ENCODE measurements around the gene FNIP1.
A peak's percentile ranks its signal among the peaks of the same experiment; 100 is the strongest.
"Not testable (repeated sequence)": the region's sequence is repeated elsewhere in the genome, so short reads cannot be mapped to it uniquely, and the experiment has no call there.

FNIP1 gene

DNA sequence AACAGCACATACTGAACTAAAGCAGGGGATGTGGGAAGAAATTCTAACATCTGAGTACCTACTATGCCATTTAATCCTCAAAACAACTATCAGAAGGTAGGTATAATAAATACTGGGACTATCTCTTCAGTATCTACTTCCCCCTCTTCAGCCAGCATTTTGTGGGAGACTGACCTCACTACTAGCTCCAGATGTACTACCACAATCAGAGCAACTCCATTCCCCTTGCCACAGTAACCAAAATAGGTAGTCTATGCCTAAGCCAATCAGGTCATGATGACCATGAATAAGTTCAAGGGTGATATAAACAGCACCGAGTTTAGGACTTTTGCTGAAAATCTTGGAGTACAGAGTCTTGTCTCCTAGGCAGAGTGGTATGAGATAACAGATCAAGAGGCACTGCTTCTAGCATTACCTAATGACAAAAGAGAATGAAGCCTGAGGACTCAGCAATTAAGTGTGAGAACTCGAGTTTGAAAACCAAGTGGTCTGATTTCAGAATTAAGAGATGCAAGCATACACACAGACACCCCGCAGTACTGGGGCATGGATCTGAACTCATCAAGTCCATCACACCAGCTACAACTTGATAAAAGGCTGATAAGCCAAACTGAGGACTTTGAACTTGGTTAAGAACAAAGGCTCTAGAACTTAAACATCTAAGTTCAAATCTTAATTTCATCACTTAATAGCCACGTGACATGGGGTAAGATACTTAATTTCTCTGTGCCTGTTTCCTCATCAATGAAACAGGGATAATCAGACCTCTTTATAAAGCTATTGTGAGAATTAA lies 9.7 kb downstream of the FNIP1 start:
- no peak for DNase-seq

DNA sequence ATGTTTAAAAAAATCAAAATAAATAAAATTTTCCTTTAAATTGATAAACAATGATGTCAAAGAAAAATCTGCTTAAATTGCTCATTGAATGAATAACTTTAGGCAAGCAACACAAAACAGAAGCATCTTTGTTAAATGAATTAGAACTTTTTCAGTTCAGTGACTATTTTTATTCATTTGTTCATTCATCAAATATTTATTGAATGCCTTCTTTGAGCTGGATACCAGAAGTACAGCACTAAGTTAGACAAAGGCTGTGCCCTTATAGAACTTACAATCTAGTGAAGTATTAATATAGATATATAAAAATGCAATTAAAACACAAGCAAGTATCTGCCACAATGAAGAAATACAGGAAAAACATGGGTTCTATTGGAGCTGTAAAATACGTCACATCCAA lies 10.8 kb downstream of the FNIP1 start:
- DNase-seq: no peak

- DNase-seq: no peak
These were observed 12.9 kb downstream of the FNIP1 start for GRCh38 chr5:131783874-131784273.

DNA sequence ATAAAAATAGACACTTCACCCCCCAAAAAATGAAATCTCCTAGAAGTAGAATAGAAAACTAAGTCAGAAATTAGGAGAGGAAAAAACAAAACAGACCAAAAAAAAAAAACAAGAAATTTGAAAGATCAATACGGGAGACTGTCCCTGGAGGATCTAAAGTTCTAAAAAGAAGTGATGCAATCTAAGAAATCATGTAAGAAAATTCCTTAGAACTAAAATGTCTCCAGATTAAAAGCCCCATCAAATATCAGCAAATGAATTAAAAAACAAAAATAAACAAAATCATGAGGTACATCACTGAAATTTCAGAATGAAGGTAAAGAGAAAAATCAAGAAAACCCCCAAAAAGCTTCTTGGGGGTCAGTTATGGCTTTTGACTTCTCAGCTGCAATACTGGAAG lies 13.5 kb downstream of the FNIP1 start:
- DNase-seq: no peak

DNA sequence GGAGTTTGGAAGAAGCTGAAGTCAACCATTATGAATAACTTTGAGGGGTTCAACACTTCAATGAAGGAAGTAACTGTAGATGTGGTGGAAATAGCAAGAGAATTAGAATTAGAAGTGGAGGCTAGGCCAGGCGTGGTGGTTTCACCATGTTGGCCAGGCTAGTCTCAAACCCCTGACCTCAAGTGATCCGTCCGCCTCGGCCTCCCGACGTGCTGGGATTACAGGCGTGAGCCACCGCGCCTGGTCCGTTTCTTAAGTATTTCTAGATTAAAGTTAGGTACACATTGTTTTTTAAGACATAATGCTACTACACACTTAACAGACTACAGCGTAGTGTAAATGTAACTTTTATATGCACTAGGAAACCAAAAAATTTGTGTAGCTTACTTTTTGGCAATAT lies 14.1 kb downstream of the FNIP1 start:
- DNase-seq: no peak

DNA sequence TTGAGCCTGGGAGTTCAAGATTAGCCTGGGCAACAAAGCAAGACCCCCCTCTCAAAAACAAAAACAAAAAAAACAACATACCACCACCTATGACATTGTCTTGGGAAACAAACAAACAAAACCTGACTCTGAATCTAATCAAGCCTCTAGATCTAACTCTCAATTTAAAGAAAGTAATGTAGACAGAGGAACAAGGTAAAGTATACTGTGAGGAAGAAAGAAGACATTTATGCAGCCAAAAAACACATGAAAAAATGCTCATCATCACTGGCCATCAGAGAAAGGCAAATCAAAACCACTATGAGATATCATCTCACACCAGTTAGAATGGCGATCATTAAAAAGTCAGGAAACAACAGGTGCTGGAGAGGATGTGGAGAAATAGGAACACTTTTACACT lies 18.7 kb downstream of the FNIP1 start:
- not testable (repeated sequence) for DNase-seq

DNA sequence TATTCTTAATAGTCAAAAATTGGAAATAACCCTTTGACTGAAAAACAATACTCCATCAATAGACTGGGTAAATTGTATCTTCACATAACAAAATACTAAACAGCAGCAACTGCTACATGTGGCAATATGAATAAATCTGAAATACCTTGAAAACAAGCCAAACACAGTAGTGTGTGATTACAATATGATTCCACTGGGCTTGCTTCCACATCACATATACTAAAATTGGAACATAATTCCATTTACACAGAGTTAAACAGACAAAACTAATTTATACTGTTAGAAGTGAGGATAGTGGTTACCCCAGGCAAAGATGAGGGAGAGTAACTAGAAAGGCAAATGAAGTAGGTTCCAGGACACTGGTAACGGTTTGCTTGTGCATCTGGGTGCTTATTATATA lies 20.4 kb downstream of the FNIP1 start:
- DNase-seq: peak; percentile 27

DNA sequence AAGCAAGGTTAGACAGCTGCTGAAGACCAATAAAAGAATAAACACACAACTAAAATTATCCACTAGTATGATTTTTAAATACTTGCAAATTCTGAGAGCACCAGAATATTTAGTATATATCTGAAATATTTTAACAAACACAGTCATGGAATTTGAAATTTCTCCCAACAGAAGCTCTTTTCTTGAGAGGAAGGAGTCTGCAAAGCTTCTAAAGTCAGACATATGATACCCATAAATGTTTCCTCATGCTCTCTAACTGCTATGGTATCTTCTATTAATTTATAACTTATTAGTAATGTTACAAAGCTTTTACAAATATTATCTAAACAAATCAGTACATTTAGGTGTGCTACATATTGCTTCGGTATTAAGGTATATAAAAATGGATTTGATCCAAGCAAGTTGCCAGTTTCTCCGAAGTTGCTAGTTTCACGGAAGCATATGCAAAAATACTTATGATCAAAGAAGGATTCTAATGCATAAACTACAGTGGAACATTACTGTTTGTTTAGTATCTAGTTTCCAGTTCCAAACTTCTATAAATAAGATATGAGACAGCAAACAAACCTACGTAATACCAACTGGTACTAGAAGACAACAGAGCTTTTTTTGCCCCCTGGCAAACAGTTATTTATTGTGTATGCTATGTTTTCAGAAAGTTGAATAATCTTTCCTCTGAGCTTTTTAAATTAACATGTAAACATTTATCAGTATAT lies 22.0 kb downstream of the FNIP1 start:
- no peak for DNase-seq

DNA sequence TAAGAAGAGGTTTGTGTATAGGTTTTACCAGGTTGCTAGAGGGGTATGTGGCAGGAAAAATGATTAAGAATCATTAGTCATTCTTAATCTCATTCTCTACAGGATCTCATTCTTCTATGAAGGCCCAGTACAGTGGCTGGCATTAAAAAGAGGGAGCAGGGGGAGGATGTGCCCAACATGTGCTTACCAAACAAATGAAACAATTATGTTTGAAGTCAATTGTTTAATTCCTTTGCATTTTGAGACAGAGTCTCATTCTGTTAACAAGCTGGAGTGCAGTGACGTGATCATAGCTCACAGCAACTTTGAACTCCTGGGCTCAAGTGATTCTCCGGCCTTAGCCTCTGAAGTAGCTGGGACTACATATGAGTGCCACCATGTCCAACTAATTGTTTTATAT lies 23.0 kb downstream of the FNIP1 start:
- DNase-seq: no peak

DNA sequence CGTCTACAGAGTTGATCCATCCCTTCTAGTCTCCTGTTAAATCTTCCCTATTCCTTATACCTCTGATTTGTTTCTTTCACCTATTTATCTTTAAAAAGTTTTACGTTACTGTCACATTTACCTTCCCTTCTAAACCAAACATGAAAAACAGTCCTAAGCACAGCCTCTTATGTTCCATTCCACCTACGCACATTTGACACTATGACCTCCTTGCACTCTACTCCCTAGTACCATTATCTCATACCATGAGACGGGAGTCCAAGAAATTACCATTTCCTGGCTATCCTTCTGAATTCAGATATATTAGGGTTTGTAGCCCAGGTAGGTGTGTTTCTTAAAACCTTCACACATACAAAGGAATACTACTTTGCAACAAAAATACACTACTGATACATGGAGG lies 25.1 kb downstream of the FNIP1 start:
- no peak for DNase-seq

- DNase-seq: no peak
These were observed 26.9 kb downstream of the FNIP1 start for GRCh38 chr5:131769961-131770360.

GRCh38 chr5:131769336-131769735 lies 27.5 kb downstream of the FNIP1 start:
- DNase-seq: peak; percentile 21

- no peak for DNase-seq
These were observed 28.9 kb downstream of the FNIP1 start for GRCh38 chr5:131767891-131768290.

DNA sequence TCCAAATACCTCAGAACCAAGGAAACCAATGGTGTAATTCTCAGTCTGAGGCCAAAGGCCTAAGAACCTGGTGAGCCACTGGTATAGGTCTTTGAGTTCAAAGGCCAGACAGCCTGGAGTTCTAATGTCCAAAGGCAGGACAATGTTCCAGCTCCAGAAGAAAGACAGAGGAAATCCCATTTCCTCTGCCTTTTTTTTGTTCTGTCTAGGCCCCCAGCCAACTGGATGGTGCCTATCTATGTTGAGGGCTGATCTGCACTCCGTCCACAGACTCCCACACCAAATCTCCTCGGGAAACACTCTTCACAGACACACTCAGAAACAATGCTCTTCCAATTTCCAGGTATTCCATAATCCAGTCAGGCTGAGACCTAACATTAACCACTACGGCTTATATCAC lies 30.1 kb downstream of the FNIP1 start:
- DNase-seq: no peak

DNA sequence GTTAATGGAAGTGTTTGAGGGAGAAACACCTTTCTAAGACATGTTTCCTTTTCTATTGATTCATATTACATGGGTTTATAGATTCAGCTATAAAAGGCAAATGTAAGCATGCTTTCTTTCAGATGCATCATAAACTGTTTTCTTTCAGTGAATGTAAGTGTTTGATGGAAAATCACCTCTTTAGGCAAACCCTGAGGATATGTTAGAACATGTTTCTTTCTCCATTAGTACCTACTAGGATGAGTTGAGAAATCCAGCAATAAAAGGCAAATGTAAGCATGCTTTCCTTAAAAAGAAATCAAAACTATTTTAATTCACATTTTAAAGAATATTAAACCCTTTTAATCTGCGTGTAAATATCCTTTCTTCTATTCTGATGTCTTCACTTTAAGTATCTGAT lies 31.6 kb downstream of the FNIP1 start:
- DNase-seq: no peak

DNA sequence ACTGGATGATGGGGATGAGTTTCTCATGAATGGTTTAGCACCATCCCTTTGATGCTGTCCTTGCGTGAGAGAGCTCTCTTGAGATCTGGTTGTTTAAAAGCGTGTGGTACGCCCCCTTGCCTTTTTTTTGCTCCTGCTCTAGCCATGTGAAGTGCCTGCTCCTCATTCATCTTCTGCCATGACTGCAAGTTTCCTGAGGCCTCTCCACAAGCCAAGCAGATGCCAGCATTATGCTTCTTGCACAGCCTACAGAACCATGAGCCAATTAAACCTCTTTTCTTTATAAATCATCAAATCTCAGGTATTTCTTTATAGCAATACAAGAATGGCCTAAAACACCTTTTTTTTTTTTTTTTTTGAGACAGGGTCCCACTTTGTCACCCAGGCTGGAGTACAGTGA lies 32.8 kb downstream of the FNIP1 start:
- no peak for DNase-seq

- no peak for DNase-seq
These were observed 36.0 kb downstream of the FNIP1 start for GRCh38 chr5:131760793-131761192.

DNA sequence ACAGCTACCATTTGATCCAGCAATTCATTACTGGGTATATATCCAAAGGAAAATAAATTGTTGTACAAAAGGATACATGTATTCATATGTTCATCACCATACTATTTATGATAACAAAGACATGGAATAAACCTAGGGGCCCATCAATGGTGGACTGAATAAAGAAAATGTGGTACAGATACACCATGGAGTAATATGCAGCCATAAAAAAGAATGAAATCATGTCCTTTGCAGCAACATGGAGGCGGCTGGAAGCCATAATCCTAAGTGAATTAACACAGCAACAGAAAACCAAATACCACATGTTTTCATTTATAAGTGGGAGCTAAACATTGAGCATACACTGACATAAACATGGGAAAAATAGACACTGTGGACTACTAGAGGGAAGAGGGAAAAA lies 37.1 kb downstream of the FNIP1 start:
- no peak for DNase-seq

- peak; percentile 27 for DNase-seq
These were observed 38.3 kb downstream of the FNIP1 start for GRCh38 chr5:131758520-131758900.

DNA sequence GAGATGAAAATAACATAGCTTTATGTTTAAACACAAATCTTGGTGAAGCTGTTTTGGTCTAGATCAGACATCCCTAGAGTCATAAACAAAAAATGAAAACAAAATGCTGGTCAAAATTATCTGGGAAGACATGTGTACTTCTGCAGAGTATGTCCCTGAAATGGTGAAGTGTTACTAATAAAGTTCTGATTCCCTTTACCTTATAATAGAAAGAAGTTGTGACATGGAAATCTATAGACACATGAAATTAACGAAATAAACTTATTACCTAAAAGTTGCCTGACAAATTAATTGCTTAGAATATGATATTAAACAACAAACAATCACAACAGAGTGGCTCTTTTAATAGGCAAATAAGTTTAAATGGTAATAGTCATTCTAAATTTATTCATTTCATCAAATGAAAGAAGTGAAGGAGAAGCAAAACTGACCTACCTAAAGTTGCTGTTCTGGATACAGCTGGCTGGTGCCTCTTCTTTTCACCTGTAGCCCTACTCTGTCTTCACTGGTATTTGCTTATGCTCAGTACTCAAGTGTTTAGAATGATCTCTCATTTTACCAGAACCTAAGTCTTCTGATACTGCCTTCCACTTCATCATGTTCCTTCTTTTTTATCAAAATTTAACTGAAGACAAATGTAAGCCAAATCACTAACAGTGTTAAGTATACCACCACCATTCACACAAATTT lies 38.8 kb downstream of the FNIP1 start:
- no peak for DNase-seq

GRCh38 chr5:131756942-131757341 lies 39.9 kb downstream of the FNIP1 start:
- no peak for DNase-seq

GRCh38 chr5:131754363-131754762 lies 42.5 kb downstream of the FNIP1 start:
- DNase-seq: no peak

DNA sequence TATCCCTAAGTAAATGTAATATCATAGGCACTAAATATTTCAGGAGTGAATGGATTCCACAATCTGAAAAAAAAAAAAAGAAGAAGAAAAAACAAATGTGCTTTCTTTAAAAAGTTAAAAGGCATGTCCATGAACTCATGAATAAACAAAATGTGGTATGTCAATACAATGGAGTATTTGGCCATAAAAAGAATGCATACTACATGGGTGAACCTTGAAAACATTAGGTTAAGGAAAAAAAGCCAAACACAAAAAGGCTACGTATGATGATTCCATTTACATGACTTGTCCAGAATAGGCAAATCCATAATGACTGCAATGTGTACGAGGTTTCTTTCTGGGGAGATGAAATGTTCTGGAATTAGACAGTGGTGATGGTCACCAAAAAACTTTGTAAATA lies 45.3 kb downstream of the FNIP1 start:
- DNase-seq: peak; percentile 35
